Measurements from ENCODE around the gene GGCX.
"Not testable (repeated sequence)": the region's sequence is repeated elsewhere in the genome, so short reads cannot be mapped to it uniquely, and the experiment has no call there.

Gene GGCX

GRCh38 chr2:85594715-85595300, 33.5 kb upstream of the GGCX start:
- no peak for DNase-seq (ENCODE audit: low read depth in 2 of 3, low spot score in 1 of 3)

- no peak for DNase-seq (ENCODE audit: low read depth in 2 of 3, low spot score in 1 of 3)
These were observed 31.7 kb upstream of the GGCX start for GRCh38 chr2:85593023-85593422.

GRCh38 chr2:85592299-85592698, 31.0 kb upstream of the GGCX start:
- DNase-seq (ENCODE audit: low read depth in 2 of 3, low spot score in 1 of 3), result not testable (repeated sequence)

- no peak for DNase-seq (ENCODE audit: low read depth in 2 of 3, low spot score in 1 of 3)
These were observed 30.3 kb upstream of the GGCX start for GRCh38 chr2:85591563-85591962.

- no peak for DNase-seq (ENCODE audit: low read depth in 2 of 3, low spot score in 1 of 3)
These were observed 29.7 kb upstream of the GGCX start for GRCh38 chr2:85590950-85591349.

GRCh38 chr2:85589982-85590791, 28.9 kb upstream of the GGCX start:
- no peak for DNase-seq (ENCODE audit: low read depth in 2 of 3, low spot score in 1 of 3)

GRCh38 chr2:85589181-85589580, 27.9 kb upstream of the GGCX start:
- DNase-seq (ENCODE audit: low read depth in 2 of 3, low spot score in 1 of 3), result no peak

GRCh38 chr2:85588645-85589044, 27.4 kb upstream of the GGCX start:
- DNase-seq (ENCODE audit: low read depth in 2 of 3, low spot score in 1 of 3), result no peak

- no peak for DNase-seq (ENCODE audit: low read depth in 2 of 3, low spot score in 1 of 3)
These were observed 26.9 kb upstream of the GGCX start for GRCh38 chr2:85588236-85588635.

- no peak for DNase-seq (ENCODE audit: low read depth in 2 of 3, low spot score in 1 of 3)
These were observed 24.4 kb upstream of the GGCX start for GRCh38 chr2:85585781-85586105.

GRCh38 chr2:85584857-85585780, 23.8 kb upstream of the GGCX start:
- no peak for DNase-seq (ENCODE audit: low read depth in 2 of 3, low spot score in 1 of 3)

GRCh38 chr2:85584354-85584856, 23.1 kb upstream of the GGCX start, which contains the start of gene VAMP5:
Gene VAMP5 (plus strand): TSS chr2:85584431. CDS start chr2:85584491, 60 bp downstream.
- DNase-seq (ENCODE audit: low read depth in 2 of 3, low spot score in 1 of 3), result no peak

- DNase-seq (ENCODE audit: low read depth in 2 of 3, low spot score in 1 of 3), result no peak
These were observed 22.5 kb upstream of the GGCX start for GRCh38 chr2:85583667-85584353.

- no peak for DNase-seq (ENCODE audit: low read depth in 2 of 3, low spot score in 1 of 3)
These were observed 21.2 kb upstream of the GGCX start for GRCh38 chr2:85582492-85582891.

- DNase-seq (ENCODE audit: low read depth in 2 of 3, low spot score in 1 of 3), result no peak
These were observed 18.9 kb upstream of the GGCX start for GRCh38 chr2:85580206-85580605.

- no peak for DNase-seq (ENCODE audit: low read depth in 2 of 3, low spot score in 1 of 3)
These were observed 18.1 kb upstream of the GGCX start for GRCh38 chr2:85579266-85579935.

GRCh38 chr2:85578243-85579180, 17.2 kb upstream of the GGCX start:
- no peak for DNase-seq (ENCODE audit: low read depth in 2 of 3, low spot score in 1 of 3)

- DNase-seq (ENCODE audit: low read depth in 2 of 3, low spot score in 1 of 3), result peak in 2 of 3 donors; percentile 49 to 56
These were observed 16.3 kb upstream of the GGCX start, which contains the start of gene VAMP8 for GRCh38 chr2:85577386-85578242. Gene VAMP8 (plus strand): TSS chr2:85577586. CDS start chr2:85577647, 61 bp downstream.
